ENCODE measurements around the gene FTSJ3.

- TF ChIP-seq, protein P1, sequence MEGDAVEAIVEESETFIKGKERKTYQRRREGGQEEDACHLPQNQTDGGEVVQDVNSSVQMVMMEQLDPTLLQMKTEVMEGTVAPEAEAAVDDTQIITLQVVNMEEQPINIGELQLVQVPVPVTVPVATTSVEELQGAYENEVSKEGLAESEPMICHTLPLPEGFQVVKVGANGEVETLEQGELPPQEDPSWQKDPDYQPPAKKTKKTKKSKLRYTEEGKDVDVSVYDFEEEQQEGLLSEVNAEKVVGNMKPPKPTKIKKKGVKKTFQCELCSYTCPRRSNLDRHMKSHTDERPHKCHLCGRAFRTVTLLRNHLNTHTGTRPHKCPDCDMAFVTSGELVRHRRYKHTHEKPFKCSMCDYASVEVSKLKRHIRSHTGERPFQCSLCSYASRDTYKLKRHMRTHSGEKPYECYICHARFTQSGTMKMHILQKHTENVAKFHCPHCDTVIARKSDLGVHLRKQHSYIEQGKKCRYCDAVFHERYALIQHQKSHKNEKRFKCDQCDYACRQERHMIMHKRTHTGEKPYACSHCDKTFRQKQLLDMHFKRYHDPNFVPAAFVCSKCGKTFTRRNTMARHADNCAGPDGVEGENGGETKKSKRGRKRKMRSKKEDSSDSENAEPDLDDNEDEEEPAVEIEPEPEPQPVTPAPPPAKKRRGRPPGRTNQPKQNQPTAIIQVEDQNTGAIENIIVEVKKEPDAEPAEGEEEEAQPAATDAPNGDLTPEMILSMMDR (conservative IDR thresholded peaks at IDR 0.05) = no peak
- no peak for TF ChIP-seq EZH2 (IDR thresholded peaks at IDR 0.05; ENCODE audit: low read depth)
Observed at GRCh38 chr17:63798572-63799106, 28.8 kb downstream of the FTSJ3 start.

All from PC-9 (cell line).